NCI-H2196 treated with DMSO at 0.1 percent for 48 hours (cell line): Measurements from ENCODE around the gene PCSK7.

Experiments used
- DNase-seq: peaks from one replicate; lab custom pipeline; 2025; ENCODE audit not compliant: unreplicated experiment; lab: John Stamatoyannopoulos, UW

The PCSK7 gene

GRCh38 chr11:117199053-117199915 lies 32.6 kb downstream of the PCSK7 start, which contains the start of gene TAGLN:
Gene TAGLN (plus strand): TSS chr11:117199370. CDS start chr11:117203014, 3,644 bp downstream.
- no peak for DNase-seq

- no peak for DNase-seq
Measured at GRCh38 chr11:117198613-117199012, 33.3 kb downstream of the PCSK7 start.

- DNase-seq = no peak
Measured at GRCh38 chr11:117197516-117198456, 34.1 kb downstream of the PCSK7 start.

- no peak for DNase-seq
Measured at GRCh38 chr11:117197006-117197405, 34.9 kb downstream of the PCSK7 start.

GRCh38 chr11:117195761-117196160 lies 36.1 kb downstream of the PCSK7 start:
- no peak for DNase-seq

GRCh38 chr11:117195258-117195657 lies 36.6 kb downstream of the PCSK7 start:
- no peak for DNase-seq

- DNase-seq = no peak
Measured at GRCh38 chr11:117194267-117194666, 37.6 kb downstream of the PCSK7 start.

- no peak for DNase-seq
Measured at GRCh38 chr11:117193130-117194020, 38.5 kb downstream of the PCSK7 start.

- DNase-seq = no peak
Measured at GRCh38 chr11:117192401-117192875, 39.4 kb downstream of the PCSK7 start.

GRCh38 chr11:117191680-117192400 lies 40.0 kb downstream of the PCSK7 start:
- DNase-seq = no peak

GRCh38 chr11:117189941-117190544 lies 41.8 kb downstream of the PCSK7 start:
- DNase-seq = no peak

- no peak for DNase-seq
Measured at GRCh38 chr11:117189191-117189940, 42.5 kb downstream of the PCSK7 start.

GRCh38 chr11:117188620-117189081 lies 43.2 kb downstream of the PCSK7 start:
- no peak for DNase-seq

- no peak for DNase-seq
Measured at GRCh38 chr11:117187799-117188481, 43.9 kb downstream of the PCSK7 start.

- no peak for DNase-seq
Measured at GRCh38 chr11:117187428-117187798, 44.5 kb downstream of the PCSK7 start.

- DNase-seq = no peak
Measured at GRCh38 chr11:117187007-117187406, 44.9 kb downstream of the PCSK7 start.

GRCh38 chr11:117186431-117186761 lies 45.5 kb downstream of the PCSK7 start:
- no peak for DNase-seq

- no peak for DNase-seq
Measured at GRCh38 chr11:117185736-117186430, 46.0 kb downstream of the PCSK7 start.
